GM13976 (cell line): ENCODE results near the gene SUPT20HL1.

Experiments used
- DNase-seq: peaks from one replicate; pipeline ENCODE4 v3.0.0; 2012; ENCODE audit warnings: low spot score
- in situ Hi-C: fragments of 300-500 bp; cut with MboI; formaldehyde crosslinking; loops from one replicate; pipeline ENCODE4 v1.12.0; 2022; ENCODE audit warnings: low sequenced_read_pairs, mixed read lengths, inconsistent platforms; ENCODE audit not compliant: unreplicated experiment
- TF ChIP-seq, protein P1 (sequence below): IDR thresholded peaks from 2 replicates; pipeline ENCODE4 v1.5.1; 2012; ENCODE audit warnings: borderline replicate concordance, mild to moderate bottlenecking; ENCODE audit not compliant: insufficient read depth; ENCODE audit errors: extremely low read depth, missing control alignments, control extremely low read depth

The SUPT20HL1 gene

DNA sequence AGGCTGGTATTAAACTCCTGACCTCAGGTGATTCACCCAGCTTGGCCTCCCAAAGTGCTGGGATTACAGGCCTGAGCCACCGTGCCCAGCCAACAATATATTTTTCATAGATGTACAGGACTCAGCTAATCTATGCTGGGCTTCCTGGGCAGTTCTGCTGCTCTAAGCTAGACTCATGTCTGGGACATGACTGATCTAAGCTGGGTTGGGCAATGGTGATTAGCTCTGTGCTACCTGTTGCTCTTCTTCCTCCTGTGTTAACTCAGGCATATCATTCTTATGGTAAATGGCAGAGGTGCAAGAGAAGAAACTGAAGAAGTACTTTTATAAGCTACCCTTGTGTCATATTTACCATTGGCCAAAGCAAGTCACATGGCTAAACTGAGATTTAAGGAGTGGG is 35.2 kb upstream of the SUPT20HL1 start:
- in situ Hi-C loops = no loop called here
- DNase-seq = no peak
- TF ChIP-seq, protein P1, sequence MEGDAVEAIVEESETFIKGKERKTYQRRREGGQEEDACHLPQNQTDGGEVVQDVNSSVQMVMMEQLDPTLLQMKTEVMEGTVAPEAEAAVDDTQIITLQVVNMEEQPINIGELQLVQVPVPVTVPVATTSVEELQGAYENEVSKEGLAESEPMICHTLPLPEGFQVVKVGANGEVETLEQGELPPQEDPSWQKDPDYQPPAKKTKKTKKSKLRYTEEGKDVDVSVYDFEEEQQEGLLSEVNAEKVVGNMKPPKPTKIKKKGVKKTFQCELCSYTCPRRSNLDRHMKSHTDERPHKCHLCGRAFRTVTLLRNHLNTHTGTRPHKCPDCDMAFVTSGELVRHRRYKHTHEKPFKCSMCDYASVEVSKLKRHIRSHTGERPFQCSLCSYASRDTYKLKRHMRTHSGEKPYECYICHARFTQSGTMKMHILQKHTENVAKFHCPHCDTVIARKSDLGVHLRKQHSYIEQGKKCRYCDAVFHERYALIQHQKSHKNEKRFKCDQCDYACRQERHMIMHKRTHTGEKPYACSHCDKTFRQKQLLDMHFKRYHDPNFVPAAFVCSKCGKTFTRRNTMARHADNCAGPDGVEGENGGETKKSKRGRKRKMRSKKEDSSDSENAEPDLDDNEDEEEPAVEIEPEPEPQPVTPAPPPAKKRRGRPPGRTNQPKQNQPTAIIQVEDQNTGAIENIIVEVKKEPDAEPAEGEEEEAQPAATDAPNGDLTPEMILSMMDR = no peak

DNA sequence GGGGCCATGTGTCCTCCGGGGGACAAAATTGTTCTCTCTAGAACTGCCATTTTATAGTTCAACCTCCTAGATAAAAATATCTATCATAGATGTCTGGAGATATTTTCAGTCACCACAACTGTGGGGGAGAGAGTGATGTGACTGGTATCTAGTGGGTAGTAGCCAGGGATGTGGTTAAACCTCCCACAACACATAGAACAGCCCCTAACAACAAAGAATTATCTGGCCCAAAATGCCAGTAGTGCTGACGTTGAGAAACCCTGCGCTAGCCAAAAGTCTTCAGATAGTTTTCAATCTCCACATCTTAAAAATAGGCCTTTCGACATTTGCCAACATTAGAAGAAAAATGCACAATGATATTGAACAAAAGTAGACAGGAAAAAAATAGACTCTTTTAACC is 27.6 kb upstream of the SUPT20HL1 start:
- no peak for DNase-seq
- in situ Hi-C loops = no loop called here
- TF ChIP-seq, protein P1 = no peak

DNA sequence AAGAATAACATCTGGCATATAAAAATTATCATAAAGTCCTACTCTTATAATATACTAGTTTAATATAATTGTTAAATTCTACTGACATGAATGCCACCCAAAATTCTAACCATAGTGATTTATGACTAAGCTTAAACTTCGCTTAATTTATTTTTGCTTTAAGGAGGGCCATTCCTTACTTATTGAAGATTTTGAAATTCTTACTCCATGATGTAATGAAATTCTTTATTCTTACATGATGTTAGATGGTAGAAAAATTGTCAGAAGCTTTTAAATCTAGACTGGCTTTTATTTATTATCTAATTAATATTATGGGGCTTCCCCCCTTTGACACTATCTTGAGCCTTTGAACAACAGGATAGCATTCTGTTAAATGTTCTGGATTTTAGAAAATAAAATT is 27.1 kb upstream of the SUPT20HL1 start:
- in situ Hi-C loops = no loop called here
- no peak for DNase-seq

DNA sequence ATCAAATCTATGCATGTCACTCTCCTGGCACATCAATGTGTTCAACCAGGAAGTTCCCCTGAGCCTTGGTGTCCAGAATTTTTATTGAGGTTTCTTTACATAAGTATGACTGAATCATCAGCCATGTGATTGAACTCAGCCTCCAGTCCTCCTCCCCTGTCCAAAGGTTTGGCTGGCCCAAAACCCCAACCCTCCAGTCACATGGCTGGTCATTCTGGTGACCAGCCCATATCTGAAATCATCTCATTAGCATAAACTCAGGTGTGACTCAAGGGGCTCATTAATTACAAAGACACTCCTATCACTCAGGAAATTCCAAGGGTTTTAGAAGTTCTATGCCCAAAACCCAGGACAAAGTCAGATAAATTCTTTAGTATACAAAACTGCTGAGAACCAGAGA is 26.0 kb upstream of the SUPT20HL1 start:
- TF ChIP-seq, protein P1 = no peak
- DNase-seq = no peak
- in situ Hi-C loops = no loop called here

More for the DNA sequence above, 27.1 kb upstream of the SUPT20HL1 start:
- TF ChIP-seq, protein P1 = no peak

- in situ Hi-C loops = no loop called here
- DNase-seq = no peak
- TF ChIP-seq, protein P1 = no peak
These were observed 24.6 kb upstream of the SUPT20HL1 start for GRCh38 chrX:24335871-24336270.

DNA sequence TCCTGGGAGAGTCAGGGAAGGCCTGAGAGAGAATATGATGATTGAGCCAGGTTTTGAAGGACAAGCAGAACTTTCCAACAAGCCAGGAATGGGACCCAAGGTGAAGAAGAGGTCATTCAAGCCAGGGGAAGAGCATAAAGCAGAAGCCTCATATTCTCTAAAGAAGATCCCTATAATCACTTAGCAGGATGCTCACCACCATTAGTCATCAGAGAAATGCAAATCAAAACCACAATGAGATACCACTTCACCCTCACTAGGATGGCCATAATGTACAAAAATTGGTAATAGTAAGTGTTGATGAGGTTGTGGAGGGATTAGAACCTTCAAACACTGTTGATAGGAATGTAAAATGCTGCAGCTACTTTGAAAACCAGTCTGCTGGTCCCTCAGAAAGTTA is 20.5 kb upstream of the SUPT20HL1 start:
- TF ChIP-seq, protein P1 = no peak
- in situ Hi-C loops = no loop called here
- DNase-seq = no peak

DNA sequence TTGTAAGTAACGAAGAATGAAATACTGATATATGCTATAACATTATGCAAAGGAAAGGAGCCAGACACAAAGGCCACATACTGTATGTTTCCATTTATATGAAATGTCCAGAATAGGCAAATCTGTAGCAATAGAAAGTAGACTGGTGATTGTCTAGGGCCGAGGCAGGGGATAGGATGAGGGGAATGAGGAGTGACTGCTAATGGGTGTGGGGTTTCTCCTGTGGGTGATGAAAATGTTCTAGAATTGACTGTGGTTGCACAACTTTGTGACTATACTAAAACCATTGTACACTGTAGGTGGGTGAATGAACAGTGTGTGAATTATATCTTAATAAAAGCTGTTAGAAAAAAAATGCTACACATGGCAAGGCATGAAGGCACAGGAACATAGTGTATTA is 19.9 kb upstream of the SUPT20HL1 start:
- in situ Hi-C loops = no loop called here
- TF ChIP-seq, protein P1 = no peak
- DNase-seq = no peak
